Activated B cell treated with CpG ODN at 0.5 μM for 24 hours (primary cell): ENCODE measurements around the gene AADACL3. TPM values are rescaled to one million over a fixed set of nuclear protein-coding genes. Genes with fewer than 3 reads are reported as not detected.

Experiments
- ATAC-seq: fragments of 200-7000 bp; cut with Tn5 transposase; one replicate; pipeline ENCODE4 v1.10.0; 2021; ENCODE audit warnings: low read depth, mild to moderate bottlenecking, moderate library complexity
- CTCF ChIA-PET: fragments of 350-600 bp; sonication (Branson Sonifier 250); formaldehyde crosslinking; loops from one replicate; lab custom pipeline; 2021; ENCODE audit warnings: antibody characterized with exemption; lab: Charles Lee
- POLR2A ChIA-PET: fragments of 350-600 bp; sonication (Branson Sonifier 250); formaldehyde crosslinking; loops from one replicate; lab custom pipeline; 2021; ENCODE audit warnings: antibody characterized with exemption; lab: Charles Lee
- DNase-seq: peaks from one replicate; pipeline ENCODE4 v3.0.0; 2022
- H3K27ac Mint-ChIP-seq: one replicate; pipeline ENCODE4 v1.8.0; 2020; ENCODE audit warnings: mixed read lengths
- H3K27me3 Mint-ChIP-seq: one replicate; pipeline ENCODE4 v1.8.0; 2021; ENCODE audit warnings: mixed read lengths
- H3K36me3 Mint-ChIP-seq: one replicate; pipeline ENCODE4 v1.8.0; 2021; ENCODE audit warnings: low read depth, mixed read lengths
- H3K4me1 Mint-ChIP-seq: one replicate; pipeline ENCODE4 v1.8.0; 2021; ENCODE audit warnings: mixed read lengths
- H3K4me3 Mint-ChIP-seq: one replicate; pipeline ENCODE4 v1.8.0; 2020; ENCODE audit warnings: mild to moderate bottlenecking, mixed read lengths
- H3K9me3 Mint-ChIP-seq: one replicate; pipeline ENCODE4 v1.8.0; 2020; ENCODE audit warnings: mixed read lengths
- intact Hi-C: fragments of 100-400 bp; cut with micrococcal nuclease; formaldehyde crosslinking; loops from one replicate; pipeline ENCODE4 v1.15.1; 2024
- total RNA-seq: library from RNA; stranded (reverse); gene quantifications from 2 replicates; pipeline ENCODE4 v1.2.3, GENCODE V29; 2022
- TF ChIP-seq, protein P1 (sequence below): fragments of 200-600 bp; IDR thresholded peaks from one replicate; pipeline ENCODE4 v1.8.0; 2022; ENCODE audit warnings: antibody characterized with exemption, mild to moderate bottlenecking

AADACL3 gene
- total RNA-seq, 1 donor from 2014 or later, result not detected

DNA sequence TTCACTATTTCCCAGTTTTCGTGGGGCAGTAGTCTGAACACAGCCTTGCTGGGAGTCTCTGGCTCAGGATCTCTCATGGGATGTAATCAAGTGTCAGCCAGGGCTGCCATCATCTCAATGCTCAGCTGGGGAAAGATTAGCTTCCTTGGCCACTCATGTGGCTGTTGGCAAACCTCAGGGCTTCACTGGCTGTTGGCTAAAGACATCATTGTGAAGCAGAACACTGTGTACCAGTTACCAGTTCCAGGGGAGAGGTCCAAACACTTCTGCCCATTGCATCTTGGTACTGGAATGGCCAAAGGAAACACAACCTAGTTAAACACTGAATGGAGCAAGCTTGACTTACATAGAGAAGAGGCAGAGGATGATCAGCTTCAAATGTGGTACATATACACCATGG lies 38.3 kb upstream of the AADACL3 start:
- Mint-ChIP-seq H3K27ac (no peak overlapping the region), H3K27me3 (peaks cover 34% of the 10 kb centered on the region), H3K4me1 (no peaks in the 10 kb centered on the region), H3K4me3 (no peak overlapping the region), H3K36me3 (no peaks in the 10 kb centered on the region), H3K9me3 (peaks cover 11% of the 10 kb centered on the region)
- DNase-seq (no peak), ATAC-seq (no peak)
- TF ChIP-seq, protein P1, sequence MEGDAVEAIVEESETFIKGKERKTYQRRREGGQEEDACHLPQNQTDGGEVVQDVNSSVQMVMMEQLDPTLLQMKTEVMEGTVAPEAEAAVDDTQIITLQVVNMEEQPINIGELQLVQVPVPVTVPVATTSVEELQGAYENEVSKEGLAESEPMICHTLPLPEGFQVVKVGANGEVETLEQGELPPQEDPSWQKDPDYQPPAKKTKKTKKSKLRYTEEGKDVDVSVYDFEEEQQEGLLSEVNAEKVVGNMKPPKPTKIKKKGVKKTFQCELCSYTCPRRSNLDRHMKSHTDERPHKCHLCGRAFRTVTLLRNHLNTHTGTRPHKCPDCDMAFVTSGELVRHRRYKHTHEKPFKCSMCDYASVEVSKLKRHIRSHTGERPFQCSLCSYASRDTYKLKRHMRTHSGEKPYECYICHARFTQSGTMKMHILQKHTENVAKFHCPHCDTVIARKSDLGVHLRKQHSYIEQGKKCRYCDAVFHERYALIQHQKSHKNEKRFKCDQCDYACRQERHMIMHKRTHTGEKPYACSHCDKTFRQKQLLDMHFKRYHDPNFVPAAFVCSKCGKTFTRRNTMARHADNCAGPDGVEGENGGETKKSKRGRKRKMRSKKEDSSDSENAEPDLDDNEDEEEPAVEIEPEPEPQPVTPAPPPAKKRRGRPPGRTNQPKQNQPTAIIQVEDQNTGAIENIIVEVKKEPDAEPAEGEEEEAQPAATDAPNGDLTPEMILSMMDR, result no peak
- POLR2A ChIA-PET, result no interaction called here
- CTCF ChIA-PET, result no interaction called here
- intact Hi-C loops, result no loop called here

DNA sequence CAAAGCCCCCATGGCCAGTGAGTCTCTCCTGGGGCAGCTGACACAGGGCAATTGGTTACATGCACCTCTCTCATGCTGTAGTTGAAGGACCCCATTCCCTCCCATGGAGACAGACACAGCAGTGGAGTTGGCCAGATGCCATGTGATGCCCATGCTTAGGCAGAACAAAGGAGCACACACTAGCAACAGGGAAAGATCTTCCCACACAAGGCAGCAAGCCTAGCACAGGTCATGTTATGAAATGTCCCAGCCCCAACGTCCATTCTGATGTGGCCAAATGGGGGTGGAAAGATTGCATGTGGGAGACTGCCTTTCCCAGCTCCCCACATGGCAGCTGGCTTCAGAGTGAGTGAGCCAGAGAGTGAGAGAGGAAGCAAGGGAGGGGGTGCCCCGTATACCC lies 37.6 kb upstream of the AADACL3 start:
- no peak overlapping the region for H3K4me3 Mint-ChIP-seq
- CTCF ChIA-PET, result no interaction called here
- no peaks in the 10 kb centered on the region for H3K4me1 Mint-ChIP-seq
- H3K9me3 Mint-ChIP-seq, result peaks cover 11% of the 10 kb centered on the region
- no peak overlapping the region for H3K27ac Mint-ChIP-seq
- POLR2A ChIA-PET, result no interaction called here
- no peaks in the 10 kb centered on the region for H3K36me3 Mint-ChIP-seq
- TF ChIP-seq, protein P1, result no peak
- intact Hi-C loops, result no loop called here
- DNase-seq (no peak), ATAC-seq (no peak)
- H3K27me3 Mint-ChIP-seq, result peaks cover 31% of the 10 kb centered on the region

DNA sequence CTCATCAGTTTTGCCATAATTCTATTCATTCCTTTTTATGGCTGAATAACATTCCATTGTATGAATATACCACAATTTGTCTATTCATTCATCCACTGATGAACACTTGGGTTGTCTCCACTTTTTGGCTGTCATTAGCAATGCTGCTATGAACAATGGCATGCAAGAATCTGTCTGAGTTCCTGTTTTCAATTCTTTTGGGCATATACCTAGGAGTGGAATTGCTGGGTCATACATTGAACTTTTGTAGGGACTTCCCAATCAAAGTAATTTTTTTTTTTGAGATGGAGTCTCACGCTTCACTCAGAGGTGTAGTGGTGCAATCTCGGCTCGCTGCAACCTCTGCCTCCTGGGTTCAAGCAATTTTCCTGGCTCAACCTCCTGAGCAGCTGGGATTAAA lies 37.1 kb upstream of the AADACL3 start:
- ChIA-PET POLR2A (no interaction called here), CTCF (no interaction called here)
- DNase-seq (no peak), ATAC-seq (no peak)
- H3K36me3 Mint-ChIP-seq, result no peaks in the 10 kb centered on the region
- no peak overlapping the region for H3K27ac Mint-ChIP-seq
- H3K4me1 Mint-ChIP-seq, result no peaks in the 10 kb centered on the region
- H3K27me3 Mint-ChIP-seq, result peaks cover 31% of the 10 kb centered on the region
- H3K9me3 Mint-ChIP-seq, result peaks cover 11% of the 10 kb centered on the region
- H3K4me3 Mint-ChIP-seq, result no peak overlapping the region
- intact Hi-C loops, result no loop called here
- TF ChIP-seq, protein P1, result no peak

DNA sequence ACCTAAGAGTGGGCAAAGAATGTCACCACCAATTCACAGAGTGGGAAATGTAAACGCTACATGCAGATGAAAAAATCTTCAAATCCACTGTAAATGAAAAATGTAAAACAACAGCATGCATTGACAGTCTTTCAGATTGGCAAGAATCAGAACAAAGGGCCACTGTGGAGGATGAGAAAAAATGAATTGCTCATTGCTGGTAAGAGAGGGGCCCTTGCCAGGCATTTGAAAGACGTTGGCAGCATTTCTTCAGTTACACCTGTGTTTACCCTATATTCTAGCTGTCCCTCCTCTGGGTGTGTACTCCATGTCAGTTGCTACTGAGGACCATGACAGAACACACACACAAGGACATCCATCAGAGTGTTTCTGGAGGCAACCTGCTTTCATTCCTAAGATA lies 25.8 kb upstream of the AADACL3 start:
- H3K36me3 Mint-ChIP-seq, result no peaks in the 10 kb centered on the region
- no peak overlapping the region for H3K27ac Mint-ChIP-seq
- intact Hi-C loops, result no loop called here
- TF ChIP-seq, protein P1, result no peak
- no peak for DNase-seq
- H3K4me3 Mint-ChIP-seq, result no peak overlapping the region
- H3K9me3 Mint-ChIP-seq, result no peaks in the 10 kb centered on the region
- ChIA-PET POLR2A (no interaction called here), CTCF (no interaction called here)
- H3K4me1 Mint-ChIP-seq, result no peaks in the 10 kb centered on the region
- peaks cover 8% of the 10 kb centered on the region for H3K27me3 Mint-ChIP-seq
- no peak for ATAC-seq

DNA sequence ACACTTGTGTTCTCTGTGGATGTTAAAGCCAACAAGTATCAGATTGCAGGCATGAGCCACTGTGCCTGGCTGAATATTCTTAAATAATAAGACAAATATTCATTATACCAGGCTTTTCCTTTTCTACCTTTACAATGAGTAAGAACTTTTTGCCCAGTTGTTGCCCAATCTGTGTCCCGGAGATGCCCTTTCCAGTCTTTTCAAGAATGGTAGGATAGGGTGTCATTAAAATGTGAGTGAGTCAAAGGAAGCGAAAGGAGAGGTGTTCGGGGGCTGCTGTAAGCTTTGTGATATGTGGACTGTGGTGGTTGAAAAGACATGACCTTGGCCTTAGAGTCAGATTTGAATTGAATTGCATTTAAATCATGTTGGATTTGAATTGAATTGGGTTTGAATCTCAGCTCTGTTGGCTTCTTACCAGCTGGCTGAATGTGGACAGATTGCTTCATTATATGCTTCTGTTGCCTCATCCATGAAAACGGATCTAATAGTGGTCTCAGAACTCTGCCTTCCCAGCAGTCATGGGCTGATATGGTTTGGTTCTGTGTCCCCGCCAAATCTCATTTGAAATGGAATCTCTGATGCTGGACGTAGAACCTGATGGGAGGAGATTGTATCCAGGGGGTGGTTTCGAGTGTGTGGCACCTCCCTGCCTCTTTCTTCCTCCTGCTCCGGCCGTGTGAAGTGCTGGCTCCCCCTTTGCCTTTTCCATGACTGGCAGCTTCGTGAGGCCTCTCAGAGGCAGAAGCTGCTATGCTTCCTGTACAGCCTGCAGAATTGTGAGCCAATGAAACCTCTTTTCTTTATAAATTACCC lies 22.7 kb upstream of the AADACL3 start:
- no peak overlapping the region for H3K27ac Mint-ChIP-seq
- POLR2A ChIA-PET, result no interaction called here
- H3K4me3 Mint-ChIP-seq, result no peak overlapping the region
- no peaks in the 10 kb centered on the region for H3K4me1 Mint-ChIP-seq
- H3K36me3 Mint-ChIP-seq, result no peaks in the 10 kb centered on the region
- CTCF ChIA-PET, result no interaction called here
- DNase-seq (no peak), ATAC-seq (no peak)
- TF ChIP-seq, protein P1, result no peak
- H3K27me3 Mint-ChIP-seq, result peaks cover 11% of the 10 kb centered on the region
- intact Hi-C loops, result no loop called here
- H3K9me3 Mint-ChIP-seq, result no peaks in the 10 kb centered on the region
